PC-3 (cell line): ENCODE measurements around the gene MARK3. TPM values are rescaled to one million over a fixed set of nuclear protein-coding genes. Genes with fewer than 3 reads are reported as not detected.

Experiments used
- ATAC-seq: fragments of 200-7000 bp; cut with Tn5 transposase; 2 replicates; pipeline ENCODE4 v1.9.1; 2020; ENCODE audit warnings: mild to moderate bottlenecking, moderate library complexity
- BruUV-seq: library from RNA; stranded (reverse); fragments of 400-500 nt; replicated peaks from 2 replicates; lab custom pipeline; 2021; lab: Mats Ljungman, UMichigan
- CTCF ChIA-PET: fragments of 300-600 bp; sonication (Branson Sonifier 250); formaldehyde crosslinking; loops from one replicate; lab custom pipeline; 2022; ENCODE audit warnings: antibody characterized with exemption; lab: Charles Lee
- POLR2A ChIA-PET: fragments of 300-600 bp; sonication (Branson Sonifier 250); formaldehyde crosslinking; loops from one replicate; lab custom pipeline; 2022; ENCODE audit warnings: antibody characterized with exemption; ENCODE audit not compliant: unreplicated experiment; lab: Charles Lee
- DNase-seq: peaks from one replicate; pipeline ENCODE4 v3.0.0-alpha.2; 2015
- H2AFZ ChIP-seq: fragments of 300-600 bp; sonication (generic); 2 replicates; pipeline ENCODE4 v1.6.0; 2016; ENCODE audit warnings: antibody characterized with exemption, low read length
- H3F3A ChIP-seq: fragments of 300-600 bp; sonication (generic); one replicate; pipeline ENCODE4 v1.6.0; 2017; ENCODE audit warnings: antibody characterized with exemption, low read length, control low read depth, mild to moderate bottlenecking; ENCODE audit not compliant: unreplicated experiment
- H3K27ac ChIP-seq: fragments of 300-600 bp; sonication (generic); 2 replicates; pipeline ENCODE4 v1.5.1; 2016; ENCODE audit warnings: mild to moderate bottlenecking, low read length
- H3K27me3 ChIP-seq: fragments of 300-600 bp; sonication (generic); 2 replicates; pipeline ENCODE4 v1.6.1; 2016; ENCODE audit warnings: low read length, mixed read lengths
- H3K36me3 ChIP-seq: fragments of 300-600 bp; sonication (generic); 2 replicates; pipeline ENCODE4 v1.6.1; 2016; ENCODE audit warnings: low read depth, mixed run types, low read length, mixed read lengths
- H3K4me1 ChIP-seq: fragments of 300-600 bp; sonication (generic); 2 replicates; pipeline ENCODE4 v1.5.1; 2016; ENCODE audit warnings: low read length; ENCODE audit not compliant: insufficient read depth
- H3K4me2 ChIP-seq: fragments of 300-600 bp; sonication (generic); 2 replicates; pipeline ENCODE4 v1.6.0; 2016; ENCODE audit warnings: low read length
- H3K4me3 ChIP-seq: fragments of 300-600 bp; sonication (generic); 2 replicates; pipeline ENCODE4 v1.5.1; 2016; ENCODE audit warnings: mild to moderate bottlenecking, low read length, mixed read lengths
- H3K79me2 ChIP-seq: fragments of 300-600 bp; sonication (generic); 2 replicates; pipeline ENCODE4 v1.6.1; 2017; ENCODE audit warnings: low read length, mixed read lengths
- H3K9ac ChIP-seq: fragments of 300-600 bp; sonication (generic); 2 replicates; pipeline ENCODE4 v1.6.0; 2016; ENCODE audit warnings: mild to moderate bottlenecking, low read length
- H3K9me2 ChIP-seq: fragments of 300-600 bp; sonication (generic); replicated peaks from 2 replicates; pipeline ENCODE4 v1.6.1; 2016; ENCODE audit warnings: mixed run types, low read length, mixed read lengths
- H3K9me3 ChIP-seq: fragments of 300-600 bp; sonication (generic); 2 replicates; pipeline ENCODE4 v1.6.1; 2016; ENCODE audit warnings: low read length, mixed read lengths
- H4K20me1 ChIP-seq: fragments of 300-600 bp; sonication (generic); 2 replicates; pipeline ENCODE4 v1.6.1; 2016; ENCODE audit warnings: low read length, mixed read lengths
- EZH2 ChIP-seq: fragments of 300-600 bp; sonication (generic); IDR thresholded peaks from one replicate; pipeline ENCODE4 v1.6.1; 2017; ENCODE audit warnings: antibody characterized with exemption, mild to moderate bottlenecking, low read length; ENCODE audit not compliant: unreplicated experiment
- EZH2phosphoT487 ChIP-seq: fragments of 300-600 bp; sonication (generic); IDR thresholded peaks from 2 replicates; pipeline ENCODE4 v1.6.1; 2018; ENCODE audit warnings: mild to moderate bottlenecking, antibody characterized with exemption, low read length, borderline replicate concordance
- intact Hi-C: fragments of 100-400 bp; cut with micrococcal nuclease; formaldehyde crosslinking; loops from 2 replicates; pipeline ENCODE4 v1.9.0; 2023
- total RNA-seq: library from RNA; depleted of rRNA; stranded (reverse); fragments of >200 nt; gene quantifications from 2 replicates; pipeline ENCODE4 v1.2.3, GENCODE V29; 2014
- TF ChIP-seq, protein P1 (sequence below): fragments of 300-600 bp; sonication (generic); conservative IDR thresholded peaks from 2 replicates; pipeline ENCODE4 v1.5.1; 2017; ENCODE audit warnings: antibody characterized with exemption, low read depth, mild to moderate bottlenecking, low read length

The MARK3 gene
- total RNA-seq, 1 experiment from 2014 or later = 69.9 TPM

DNA sequence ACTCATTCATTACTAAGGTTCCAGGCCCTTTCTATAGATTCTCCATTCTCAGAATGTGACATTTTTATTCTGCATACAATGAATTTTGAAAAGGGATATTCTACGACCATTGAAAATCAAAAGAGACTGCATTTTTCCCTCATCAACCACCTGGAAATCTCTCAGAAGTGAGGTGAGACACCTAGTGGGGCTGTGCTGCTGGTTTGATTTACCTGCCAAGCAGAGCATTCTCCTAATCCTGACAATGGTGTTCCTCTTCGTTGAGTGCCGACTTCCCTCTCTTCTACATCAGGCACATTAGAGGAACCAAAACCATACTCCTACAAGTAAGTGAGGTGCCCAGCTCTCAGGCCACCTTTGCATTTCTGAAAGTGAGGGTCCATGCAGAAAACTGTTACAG is 122.5 kb downstream of the MARK3 start:
- no peaks in the 10 kb centered on the region for H3K9me3 ChIP-seq
- no peaks in the 10 kb centered on the region for H3K9me2 ChIP-seq
- no peak overlapping the region for H3K27ac ChIP-seq
- ATAC-seq (no peak), DNase-seq (no peak)
- H4K20me1 ChIP-seq = no peaks in the 10 kb centered on the region
- H3K36me3 ChIP-seq = peaks cover 33% of the 10 kb centered on the region
- intact Hi-C loops = no loop called here
- H3F3A ChIP-seq = no peaks in the 10 kb centered on the region
- TF ChIP-seq EZH2 = no peak
- TF ChIP-seq, protein P1, sequence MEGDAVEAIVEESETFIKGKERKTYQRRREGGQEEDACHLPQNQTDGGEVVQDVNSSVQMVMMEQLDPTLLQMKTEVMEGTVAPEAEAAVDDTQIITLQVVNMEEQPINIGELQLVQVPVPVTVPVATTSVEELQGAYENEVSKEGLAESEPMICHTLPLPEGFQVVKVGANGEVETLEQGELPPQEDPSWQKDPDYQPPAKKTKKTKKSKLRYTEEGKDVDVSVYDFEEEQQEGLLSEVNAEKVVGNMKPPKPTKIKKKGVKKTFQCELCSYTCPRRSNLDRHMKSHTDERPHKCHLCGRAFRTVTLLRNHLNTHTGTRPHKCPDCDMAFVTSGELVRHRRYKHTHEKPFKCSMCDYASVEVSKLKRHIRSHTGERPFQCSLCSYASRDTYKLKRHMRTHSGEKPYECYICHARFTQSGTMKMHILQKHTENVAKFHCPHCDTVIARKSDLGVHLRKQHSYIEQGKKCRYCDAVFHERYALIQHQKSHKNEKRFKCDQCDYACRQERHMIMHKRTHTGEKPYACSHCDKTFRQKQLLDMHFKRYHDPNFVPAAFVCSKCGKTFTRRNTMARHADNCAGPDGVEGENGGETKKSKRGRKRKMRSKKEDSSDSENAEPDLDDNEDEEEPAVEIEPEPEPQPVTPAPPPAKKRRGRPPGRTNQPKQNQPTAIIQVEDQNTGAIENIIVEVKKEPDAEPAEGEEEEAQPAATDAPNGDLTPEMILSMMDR = no peak
- no peak for TF ChIP-seq EZH2phosphoT487
- no peaks in the 10 kb centered on the region for H3K4me1 ChIP-seq
- CTCF ChIA-PET = no interaction called here
- H2AFZ ChIP-seq = no peak overlapping the region
- POLR2A ChIA-PET = no interaction called here
- no peak overlapping the region for H3K4me3 ChIP-seq
- H3K9ac ChIP-seq = no peak overlapping the region
- no TSS peak for BruUV-seq
- no peaks in the 10 kb centered on the region for H3K27me3 ChIP-seq
- no peak overlapping the region for H3K4me2 ChIP-seq
- no peaks in the 10 kb centered on the region for H3K79me2 ChIP-seq

DNA sequence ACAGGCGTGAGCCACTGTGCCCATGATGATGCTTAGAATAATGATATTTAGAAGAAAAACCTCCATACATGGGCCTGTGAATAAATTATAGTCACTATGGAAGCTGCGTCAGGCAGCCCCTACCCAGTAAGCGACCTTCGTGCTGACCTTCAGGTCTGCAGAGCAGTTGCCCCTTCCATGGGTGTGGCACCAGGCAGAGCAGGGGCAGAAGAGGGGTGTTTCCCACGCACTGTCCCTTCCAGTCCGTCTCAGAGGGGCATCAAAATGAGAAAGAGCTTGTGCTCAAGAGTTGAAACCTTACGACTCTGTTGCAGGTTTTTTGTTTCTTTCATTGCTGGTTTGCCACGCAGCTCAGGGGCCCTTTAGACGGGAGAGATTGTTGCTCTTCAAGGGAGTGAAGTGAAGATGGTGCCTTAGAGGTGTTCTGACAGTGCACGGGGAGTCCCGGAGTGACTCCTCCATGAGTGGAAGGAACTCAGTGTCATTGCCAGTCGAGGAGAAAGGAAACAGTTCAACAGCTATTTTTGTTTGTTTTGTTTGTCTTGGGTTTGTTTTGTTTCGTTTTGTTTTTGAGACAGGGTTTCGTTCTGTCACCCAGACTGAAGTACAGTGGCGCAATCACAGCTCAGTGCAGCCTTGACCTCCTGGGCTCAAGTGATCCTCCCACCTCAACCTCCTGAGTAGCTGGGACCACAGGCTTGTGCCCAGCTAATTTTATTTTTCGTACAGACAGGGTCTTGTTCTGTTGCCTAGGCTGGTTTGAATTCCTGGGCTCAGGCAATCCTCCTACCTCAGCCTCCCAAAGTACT is 123.5 kb downstream of the MARK3 start:
- intact Hi-C loops = no loop called here
- no peak overlapping the region for H3K27ac ChIP-seq
- no peaks in the 10 kb centered on the region for H3K4me1 ChIP-seq
- no peaks in the 10 kb centered on the region for H3K9me3 ChIP-seq
- BruUV-seq = no TSS peak
- no peaks in the 10 kb centered on the region for H3K9me2 ChIP-seq
- H2AFZ ChIP-seq = no peak overlapping the region
- no peak for TF ChIP-seq EZH2
- TF ChIP-seq, protein P1 = no peak
- no peak for TF ChIP-seq EZH2phosphoT487
- H3K36me3 ChIP-seq = peaks cover 24% of the 10 kb centered on the region
- ChIA-PET POLR2A (no interaction called here), CTCF (no interaction called here)
- H3K27me3 ChIP-seq = no peaks in the 10 kb centered on the region
- no peaks in the 10 kb centered on the region for H3F3A ChIP-seq
- no peak overlapping the region for H3K4me2 ChIP-seq
- DNase-seq (no peak), ATAC-seq (no peak)
- H4K20me1 ChIP-seq = no peaks in the 10 kb centered on the region
- H3K4me3 ChIP-seq = no peak overlapping the region
- no peak overlapping the region for H3K9ac ChIP-seq
- no peaks in the 10 kb centered on the region for H3K79me2 ChIP-seq
